GM21786 (cell line): Measurements from ENCODE around the gene CCK.
A peak's percentile ranks its signal among the peaks of the same experiment; 100 is the strongest.

Experiments
- ATAC-seq: cut with Tn5 transposase; IDR thresholded peaks from one replicate; pipeline ENCODE4 v1.9.1; 2021; ENCODE audit not compliant: unreplicated experiment

The CCK gene

GRCh38 chr3:42226470-42227425 is 39.2 kb downstream of the CCK start:
- no peak for ATAC-seq

- ATAC-seq: no peak
Measured at GRCh38 chr3:42225486-42226363, 40.3 kb downstream of the CCK start.

DNA sequence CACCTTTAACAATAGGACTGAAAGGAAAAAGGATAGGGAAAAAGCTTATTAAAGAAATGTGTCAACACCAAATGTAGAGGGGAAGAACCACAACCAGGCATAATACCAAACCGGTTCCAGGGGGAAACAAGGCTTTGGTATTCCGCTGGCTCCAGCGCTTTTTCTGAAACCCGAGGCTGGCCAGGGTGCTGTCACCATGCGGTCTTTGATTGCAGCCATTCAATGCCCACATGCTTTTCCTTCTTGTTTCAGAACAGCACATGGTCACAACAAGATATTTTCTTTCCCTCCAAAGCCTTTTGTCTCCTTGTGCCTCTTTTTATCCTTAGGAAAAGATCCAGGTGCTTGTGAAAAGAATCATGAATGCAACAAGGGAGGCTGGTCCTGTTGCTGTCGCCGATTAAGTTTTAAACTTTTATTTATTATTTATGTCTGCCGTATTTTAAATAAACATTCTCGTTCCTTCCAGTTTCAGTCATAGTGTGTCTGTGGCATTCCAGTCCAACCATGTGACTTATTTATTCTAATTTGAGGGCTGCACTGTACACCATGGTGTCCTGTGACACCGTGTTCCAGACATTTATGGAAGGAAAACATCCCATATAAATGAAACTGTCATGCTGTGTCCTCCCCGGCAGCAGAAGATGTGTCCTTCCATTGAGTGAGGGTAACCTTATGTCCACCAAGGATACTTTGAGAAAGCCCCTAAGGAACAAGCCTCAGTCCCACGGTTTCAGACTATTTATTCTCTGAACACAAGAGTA is 41.1 kb downstream of the CCK start:
- ATAC-seq: no peak

DNA sequence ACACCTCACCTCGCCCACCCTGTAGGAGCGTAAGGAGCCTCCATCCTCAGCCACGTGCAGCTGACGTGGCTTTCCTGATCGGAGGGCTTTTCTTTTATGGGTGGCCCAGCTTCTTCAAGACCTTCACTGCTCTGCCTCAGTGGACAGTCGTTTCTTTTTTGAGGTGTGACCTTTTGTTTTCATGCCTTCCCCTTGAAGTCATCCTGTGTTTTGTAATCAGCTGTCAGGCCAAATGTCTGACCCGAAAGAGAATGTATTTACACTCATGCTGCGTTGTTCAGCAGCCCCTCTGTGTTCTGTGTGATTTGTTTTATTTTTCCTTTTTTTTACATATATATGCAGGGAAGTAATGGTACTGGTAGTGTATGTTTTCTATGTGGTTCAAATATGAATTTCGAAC is 41.8 kb downstream of the CCK start:
- ATAC-seq: no peak

- no peak for ATAC-seq
Measured at GRCh38 chr3:42222942-42223693, 42.9 kb downstream of the CCK start.

DNA sequence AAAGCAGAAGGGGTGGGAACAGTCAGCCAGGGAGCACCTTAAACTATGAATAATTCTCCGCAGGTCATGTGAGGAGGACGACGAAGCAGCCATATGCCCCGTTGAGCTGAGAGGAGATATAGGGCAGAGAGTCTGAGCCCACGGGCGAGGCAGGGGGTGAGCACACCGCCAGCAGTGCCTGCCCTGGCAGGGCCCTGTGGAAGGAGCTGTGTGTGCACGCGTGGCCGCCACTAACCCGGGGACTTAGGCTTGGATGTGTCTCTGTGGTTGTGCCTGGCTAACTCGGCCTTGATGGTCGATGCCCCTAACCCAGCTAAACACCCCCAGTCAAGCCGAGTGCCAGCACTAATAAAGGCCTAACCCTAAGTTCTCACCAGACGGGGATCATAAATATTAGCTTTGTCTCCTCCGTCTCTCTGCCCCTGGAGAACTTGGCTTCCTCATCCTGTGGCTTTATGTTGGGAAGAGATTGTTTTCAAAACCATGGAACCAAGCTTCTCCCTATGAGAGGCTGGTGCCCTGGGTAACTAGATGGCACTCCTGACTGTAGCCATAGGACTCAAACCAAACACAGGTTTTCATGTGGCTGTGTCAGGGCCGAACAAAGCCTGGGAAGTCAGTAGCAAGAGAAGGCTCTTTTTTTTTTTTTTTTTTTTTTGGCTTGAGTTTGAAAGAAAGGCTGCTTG is 45.4 kb downstream of the CCK start:
- no peak for ATAC-seq

DNA sequence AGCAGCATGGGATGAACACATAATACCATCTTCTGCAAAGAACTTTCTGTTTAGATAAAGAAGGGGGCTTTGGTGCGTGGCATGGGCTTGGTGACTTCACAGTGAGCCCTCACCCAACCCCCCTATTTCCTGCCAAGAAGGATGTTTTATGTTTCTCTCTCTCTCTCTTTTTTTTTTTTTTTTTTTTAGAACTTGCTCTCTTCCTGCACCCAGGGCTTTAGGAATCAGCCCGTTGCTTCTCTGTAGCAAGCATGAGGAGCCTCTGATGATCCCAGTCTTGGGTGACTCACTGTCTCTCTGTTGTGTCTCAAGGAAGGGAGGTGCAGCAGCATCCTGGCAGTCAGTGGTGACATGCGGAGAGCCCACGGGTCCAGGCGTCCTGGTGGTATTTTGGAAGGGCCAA is 49.1 kb downstream of the CCK start:
- no peak for ATAC-seq

DNA sequence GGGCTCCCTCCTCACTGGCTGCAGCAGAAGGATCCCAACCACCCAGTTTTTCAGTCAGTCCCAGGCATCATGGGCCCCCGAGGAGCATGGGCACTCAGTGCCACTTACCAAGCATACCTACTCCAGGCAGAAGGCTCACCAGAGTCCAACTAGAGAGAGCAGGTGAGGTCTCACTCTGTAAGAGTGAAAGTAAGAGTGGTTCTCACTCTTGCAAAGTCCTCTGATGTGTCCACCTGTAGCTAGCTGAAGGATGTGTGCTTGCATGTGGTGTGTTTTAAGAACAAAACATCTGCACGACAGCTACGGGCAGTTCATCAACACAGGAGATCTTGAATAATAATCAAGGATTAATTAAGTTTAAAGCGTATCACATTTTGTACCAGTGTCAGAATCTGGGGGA is 49.7 kb downstream of the CCK start:
- ATAC-seq: peak; percentile 74

DNA sequence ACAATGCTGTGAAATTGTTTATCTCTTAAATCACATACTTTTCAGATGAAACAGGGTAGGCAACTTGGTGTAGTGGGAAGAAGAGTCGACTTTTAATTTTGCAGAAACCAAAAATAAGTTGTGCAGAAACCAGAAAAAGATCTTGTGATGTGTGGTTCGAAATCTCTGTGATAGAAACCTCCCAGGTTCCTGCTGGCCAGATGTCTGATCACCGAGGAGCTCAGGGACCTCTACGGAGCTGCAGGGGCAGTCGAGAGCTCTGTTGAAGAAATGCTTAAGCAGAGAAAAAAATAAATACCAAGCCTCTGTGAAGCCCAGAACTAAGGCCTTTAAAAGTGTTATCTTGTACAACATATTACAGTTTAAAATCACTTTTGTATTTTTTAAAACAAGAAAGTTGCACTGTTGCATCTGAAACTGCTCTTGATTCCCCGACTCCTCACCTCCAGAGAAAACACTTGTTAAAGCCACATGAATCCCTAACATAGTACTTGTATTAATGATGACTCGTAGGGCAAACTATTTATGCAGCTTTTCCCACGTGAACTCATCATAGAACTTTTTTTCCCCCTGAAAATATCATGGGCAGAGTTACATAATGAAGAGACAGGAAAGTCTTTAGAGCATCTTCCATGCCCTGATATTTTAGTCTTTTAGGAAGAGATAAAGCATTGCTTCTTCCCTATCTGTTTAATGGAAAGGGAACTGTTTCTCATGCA is 51.3 kb downstream of the CCK start:
- ATAC-seq: peak; percentile 57

DNA sequence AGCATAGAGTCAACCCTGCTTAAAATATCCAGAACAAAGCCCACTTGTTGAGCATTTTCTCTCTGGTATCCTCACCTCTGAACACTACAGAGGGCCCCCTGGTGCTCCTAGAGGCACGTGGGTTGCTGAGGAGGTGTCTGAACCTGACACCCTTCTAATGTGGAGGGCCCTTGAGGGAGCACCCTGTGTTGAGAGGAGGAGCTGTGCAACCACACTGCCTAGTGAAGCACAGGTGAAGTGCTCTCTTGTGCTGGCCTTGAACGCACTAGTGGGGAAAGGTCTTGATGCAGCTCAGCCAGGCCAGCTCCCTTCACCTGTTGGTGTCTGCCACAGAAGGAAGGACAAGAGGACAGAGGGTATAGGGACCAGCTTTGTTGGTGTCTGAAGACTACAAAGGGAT is 51.9 kb downstream of the CCK start:
- peak; percentile 28 for ATAC-seq

DNA sequence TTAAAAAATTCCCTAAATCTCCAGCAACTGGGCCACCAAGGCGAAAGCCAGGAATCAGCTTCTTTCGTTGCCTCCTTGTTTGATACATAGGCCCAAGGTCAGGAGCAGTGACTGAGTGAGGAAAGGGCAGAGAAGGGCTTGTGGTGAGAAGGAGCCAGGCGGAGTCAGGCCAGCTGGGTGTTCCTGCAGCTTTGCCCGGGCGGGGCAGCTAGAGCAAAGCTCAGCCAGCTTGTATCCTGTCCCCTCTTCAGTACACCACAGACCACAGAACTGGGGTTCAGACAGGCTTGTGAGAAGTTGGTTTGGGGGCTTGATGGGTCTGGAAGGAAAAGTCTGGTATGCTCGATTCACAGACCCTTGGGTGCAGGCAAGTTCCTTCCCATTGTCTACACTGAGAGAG is 52.6 kb downstream of the CCK start:
- no peak for ATAC-seq

- ATAC-seq: no peak
Measured at GRCh38 chr3:42210726-42211125, 55.3 kb downstream of the CCK start.

DNA sequence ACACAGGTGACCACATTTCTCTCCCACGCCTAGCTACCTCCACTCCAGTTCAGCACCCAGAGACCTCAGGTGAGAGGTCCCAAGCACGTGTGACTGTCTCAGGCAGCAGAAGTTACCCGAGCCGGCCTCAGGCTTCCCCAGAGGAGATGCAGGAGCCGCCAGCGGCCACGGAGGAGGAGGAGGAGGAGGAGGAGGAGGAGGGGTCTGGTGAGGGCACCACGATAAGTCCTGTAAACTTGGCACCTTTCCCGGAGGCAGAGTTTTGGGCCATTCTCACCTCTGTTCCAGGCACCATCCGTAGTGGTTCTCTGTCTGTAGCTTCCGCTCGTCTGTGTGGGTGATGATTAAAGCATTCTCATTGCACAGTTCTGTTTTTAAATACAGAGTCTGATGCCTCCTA is 56.1 kb downstream of the CCK start:
- no peak for ATAC-seq
